SK-N-SH (cell line): Measurements from ENCODE around the gene DES. TPM values are rescaled to one million over a fixed set of nuclear protein-coding genes. Genes with fewer than 3 reads are reported as not detected.

Experiments used
- CHD2 ChIP-seq: fragments of 150-350 bp; IDR thresholded peaks from 2 replicates; pipeline ENCODE4 v1.6.1; 2018; ENCODE audit warnings: low read length; ENCODE audit not compliant: partially characterized antibody
- CTCF ChIP-seq: fragments of 200-600 bp; sonication (generic); IDR thresholded peaks from 2 replicates; pipeline ENCODE4 v1.6.1; 2017; ENCODE audit warnings: antibody characterized with exemption, mild to moderate bottlenecking, moderate library complexity
- EP300 ChIP-seq, 2 experiments: IDR thresholded peaks; 2 replicates each; pipeline versions ENCODE4 v1.4.0 to v1.6.1; 2012; ENCODE audit warnings: borderline replicate concordance in 1 of 2, low read depth in 1 of 2, low read length in 1 of 2
- FOSL2 ChIP-seq: IDR thresholded peaks from 2 replicates; pipeline ENCODE4 v1.4.0; 2012; ENCODE audit warnings: low read depth, mild to moderate bottlenecking, moderate library complexity, borderline replicate concordance
- FOXM1 ChIP-seq: IDR thresholded peaks from 2 replicates; pipeline ENCODE4 v1.4.0; 2012; ENCODE audit warnings: low read depth, mild to moderate bottlenecking
- GABPA ChIP-seq: IDR thresholded peaks from 2 replicates; pipeline ENCODE4 v1.4.0; 2012; ENCODE audit warnings: low read depth, mild to moderate bottlenecking
- MEF2A ChIP-seq: IDR thresholded peaks from 2 replicates; pipeline ENCODE4 v1.4.0; 2012; ENCODE audit warnings: low read depth, borderline replicate concordance
- MXI1 ChIP-seq: IDR thresholded peaks from 2 replicates; pipeline ENCODE4 v1.6.1; 2012; ENCODE audit warnings: mild to moderate bottlenecking, low read depth, low read length, improper control_type of control experiment
- NFIC ChIP-seq: IDR thresholded peaks from 2 replicates; pipeline ENCODE4 v1.4.0; 2012; ENCODE audit warnings: borderline replicate concordance
- PBX3 ChIP-seq: IDR thresholded peaks from 2 replicates; pipeline ENCODE4; 2012
- RXRA ChIP-seq: IDR thresholded peaks from 2 replicates; pipeline ENCODE4 v1.4.0; 2012; ENCODE audit warnings: low read depth, mild to moderate bottlenecking, borderline replicate concordance
- SIN3A ChIP-seq: IDR thresholded peaks from 2 replicates; pipeline ENCODE4 v1.6.1; 2012; ENCODE audit warnings: low read depth, mild to moderate bottlenecking, low read length, moderate library complexity, borderline replicate concordance
- TCF12 ChIP-seq: IDR thresholded peaks from 2 replicates; pipeline ENCODE4 v1.4.0; 2012
- USF2 ChIP-seq: fragments of 150-350 bp; IDR thresholded peaks from 2 replicates; pipeline ENCODE4 v1.6.1; 2017; ENCODE audit warnings: antibody characterized with exemption, low read length, low read depth, borderline replicate concordance
- YY1 ChIP-seq: IDR thresholded peaks from 2 replicates; pipeline ENCODE4 v1.4.0; 2012; ENCODE audit warnings: low read depth, mild to moderate bottlenecking
- polyA plus RNA-seq, 3 experiments: library from polyadenylated mRNA; depleted of rRNA; stranded (reverse); fragments of >200 nt; gene quantifications; 2 replicates each; pipeline ENCODE4 v1.2.3, GENCODE V29; 2012

The DES gene
- polyA plus RNA-seq, 1 of the 3 experiments (the other 2 are of a cell fraction): 0.21 TPM

- TF ChIP-seq EP300 (IDR thresholded peaks at IDR 0.05; ENCODE audit: borderline replicate concordance in 1 of 2, low read depth in 1 of 2, low read length in 1 of 2): peak in 1 of 2 experiments; percentile 96; a peak in 2 of 4 replicates
- TF ChIP-seq SIN3A: peak; percentile 85; the same call in 1 of the 2 replicates
- no peak for TF ChIP-seq CHD2
- TF ChIP-seq YY1: peak; percentile 79
- no peak for TF ChIP-seq CTCF
- peak; percentile 99 for TF ChIP-seq NFIC
- TF ChIP-seq MEF2A: peak; percentile 72; the same call in 1 of the 2 replicates
- no peak for TF ChIP-seq USF2
- peak; percentile 93 for TF ChIP-seq TCF12
- TF ChIP-seq RXRA: peak; percentile 88; the same call in 1 of the 2 replicates
- peak; percentile 98 for TF ChIP-seq FOSL2
- TF ChIP-seq GABPA: no peak
- TF ChIP-seq FOXM1: peak; percentile 92
- 0 out of 2 replicates have a peak, but pooled peaks have one; percentile 32 for TF ChIP-seq MXI1
- TF ChIP-seq PBX3: peak; percentile 69
Measured at GRCh38 chr2:219452361-219453317, 34.5 kb downstream of the DES start (continued).
